Liver (tissue), 3 donors: ENCODE measurements around the gene MIEF1.

Source experiments
- ATF3 ChIP-seq: IDR thresholded peaks from 2 replicates; pipeline ENCODE4 v1.6.1; 2016; ENCODE audit warnings: antibody characterized with exemption
- CTCF ChIP-seq: fragments of 150-350 bp; IDR thresholded peaks from 2 replicates; pipeline ENCODE4 v1.5.1; 2017; ENCODE audit warnings: improper control_type of control experiment, low read depth, low read length; ENCODE audit not compliant: missing input control
- GABPA ChIP-seq, 2 donors: IDR thresholded peaks in 1 of 2; conservative IDR thresholded peaks in 1 of 2; 2 replicates each; pipeline ENCODE4 v1.6.1; 2016; ENCODE audit warnings: antibody characterized with exemption in 2 of 2, mild to moderate bottlenecking in 1 of 2, moderate library complexity in 1 of 2
- JUND ChIP-seq, 2 donors: IDR thresholded peaks; 2 replicates each; pipeline ENCODE4 v1.6.1; 2016; ENCODE audit warnings: antibody characterized with exemption in 2 of 2
- MAX ChIP-seq: IDR thresholded peaks from 2 replicates; pipeline ENCODE4 v1.6.1; 2016; ENCODE audit warnings: antibody characterized with exemption
- NR2F2 ChIP-seq: IDR thresholded peaks from 2 replicates; pipeline ENCODE4 v1.6.1; 2016; ENCODE audit warnings: antibody characterized with exemption
- RAD21 ChIP-seq, 2 donors: IDR thresholded peaks; 2 replicates each; pipeline ENCODE4 v1.6.1; 2016; ENCODE audit warnings: antibody characterized with exemption in 2 of 2, mild to moderate bottlenecking in 2 of 2
- REST ChIP-seq: IDR thresholded peaks from 2 replicates; pipeline ENCODE4 v1.6.1; 2016; ENCODE audit warnings: antibody characterized with exemption, mild to moderate bottlenecking
- RXRA ChIP-seq, 2 donors: IDR thresholded peaks; 2 replicates each; pipeline ENCODE4 v1.6.1; 2017 to 2018; ENCODE audit warnings: antibody characterized with exemption in 2 of 2, mild to moderate bottlenecking in 1 of 2
- SP1 ChIP-seq: IDR thresholded peaks from 2 replicates; pipeline ENCODE4 v1.6.1; 2018; ENCODE audit warnings: antibody characterized with exemption, mild to moderate bottlenecking
- TAF1 ChIP-seq: conservative IDR thresholded peaks from 2 replicates; pipeline ENCODE4 v1.6.1; 2016; ENCODE audit warnings: antibody characterized with exemption, mild to moderate bottlenecking
- YY1 ChIP-seq: IDR thresholded peaks from 2 replicates; pipeline ENCODE4 v1.6.1; 2016; ENCODE audit warnings: antibody characterized with exemption, mild to moderate bottlenecking
- donor health status: healthy.
- donor health status: healthy.

GRCh38 chr22:39502109-39502788 is at the start of gene MIEF1:
- no peak for TF ChIP-seq ATF3
- no peak for TF ChIP-seq CTCF
- TF ChIP-seq MAX = peak; percentile 94
- TF ChIP-seq RAD21 (IDR thresholded peaks at IDR 0.05) = peak in 1 of 2 donors; percentile 18
- TF ChIP-seq GABPA (IDR thresholded peaks at IDR 0.05 in 1 of 2, conservative IDR thresholded peaks at IDR 0.05 in 1 of 2) = peak; percentile 83 to 96
- peak; percentile 37 for TF ChIP-seq REST
- TF ChIP-seq JUND (IDR thresholded peaks at IDR 0.05) = peak in 1 of 2 donors; percentile 64
- TF ChIP-seq RXRA (IDR thresholded peaks at IDR 0.05) = peak; percentile 54 to 72
- TF ChIP-seq TAF1 = peak; percentile 40
- TF ChIP-seq YY1 = peak; percentile 96
- peak; percentile 53 for TF ChIP-seq SP1
- TF ChIP-seq NR2F2 = peak; percentile 89
